Heart right ventricle (tissue), 16 donors: ENCODE results near the gene MRPL12. TPM values are rescaled to one million over a fixed set of nuclear protein-coding genes. Genes with fewer than 3 reads are reported as not detected.

Source experiments
- ATAC-seq, 8 donors: fragments of 200-7000 bp; cut with Tn5 transposase; one replicate each; pipeline ENCODE4 v1.9.1; 2020; ENCODE audit warnings: mild to moderate bottlenecking in 8 of 8, moderate library complexity in 8 of 8, moderate number of reproducible peaks in 1 of 8
- DNase-seq, 2 donors: peaks; one replicate each; pipeline ENCODE4 v3.0.0-alpha.2; 2020
- H3K27ac ChIP-seq, 10 donors: fragments of 200-600 bp; sonication (generic) in 2 of 10; one replicate each; pipeline versions ENCODE4 v1.5.0 to v1.8.0; 2020 to 2022; ENCODE audit warnings: mild to moderate bottlenecking in 3 of 10
- H3K27me3 ChIP-seq, 7 donors: fragments of 200-600 bp; one replicate each; pipeline ENCODE4 v1.8.0; 2021 to 2022; ENCODE audit warnings: mild to moderate bottlenecking in 2 of 7
- H3K36me3 ChIP-seq, 9 donors: fragments of 200-600 bp; sonication (generic) in 1 of 9; one replicate each; pipeline versions ENCODE4 v1.5.0 to v1.8.0; 2020 to 2022; ENCODE audit warnings: mild to moderate bottlenecking in 2 of 9
- H3K4me1 ChIP-seq, 9 donors: fragments of 200-600 bp; sonication (generic) in 1 of 9; one replicate each; pipeline versions ENCODE4 v1.5.0 to v1.8.0; 2020 to 2022; ENCODE audit warnings: mild to moderate bottlenecking in 4 of 9
- H3K4me3 ChIP-seq, 10 donors: fragments of 200-600 bp; sonication (generic) in 2 of 10; one replicate each; pipeline versions ENCODE4 v1.5.0 to v1.8.0; 2020 to 2022; ENCODE audit warnings: mild to moderate bottlenecking in 7 of 10, moderate library complexity in 2 of 10
- H3K9me3 ChIP-seq, 11 donors: fragments of 200-600 bp in 10 of 11; sonication (generic) in 2 of 11; one replicate each; pipeline versions ENCODE4 v1.5.0 to v1.8.0; 2013 to 2022; ENCODE audit warnings: mild to moderate bottlenecking in 2 of 11, control low read depth in 1 of 11, moderate library complexity in 1 of 11
- WGBS, 2 donors: extraction: QIAGEN DNeasy Blood & Tissue Kit; methylation state at CpG; one replicate each; pipeline ENCODE4 v1.1.7; 2013; ENCODE audit warnings: inconsistent platforms in 1 of 2; 5-methylcytosine and 5-hydroxymethylcytosine counted together
- intact Hi-C, 10 donors: fragments of 100-400 bp; cut with DNase I; formaldehyde crosslinking; loops; one replicate each; pipeline versions ENCODE4 v1.11.1 to v1.14.2; 2022
- polyA plus RNA-seq, 2 donors: library from polyadenylated mRNA; stranded (reverse); fragments of 200-250 nt; gene quantifications; one replicate each; pipeline ENCODE4 v1.2.3, GENCODE V29; 2013
- total RNA-seq, 10 donors: library from RNA; stranded (reverse); fragmentation: NEBNext Ultra II Directional in 3 of 10; extraction: Animal tissue kit (Norgen Biotek cat#: 25700) in 3 of 10; gene quantifications; one replicate each; pipeline versions ENCODE4 v1.2.1 to v1.2.4, GENCODE V29; 2021 to 2023
- TF ChIP-seq, protein P1 (sequence below), 9 donors: fragments of 200-600 bp; sonication (generic) in 2 of 9; IDR thresholded peaks; one replicate each; pipeline versions ENCODE4 v1.5.0 to v1.8.0; 2021 to 2022; ENCODE audit warnings: antibody characterized with exemption in 9 of 9, mild to moderate bottlenecking in 5 of 9, moderate library complexity in 1 of 9
- donor health status: Arrhythmogenic right ventricular cardiomyopathy.
- donor health status: ischemic (EF 13 %, LVEDD 7.1; RV severe dilation, severe dysfunction).
- donor health status: healthy with polysubstance abuse.
- donor health status: DM: no; HTN: yes; CAD: no.
- donor health status: DM: no; HTN: no; CAD: no.
- donor health status: ischemic (EF 25% LVEDD 6.9; RV normal size, moderate dysfunction).
- donor health status: ischemic (EF 25% LVEDD 5.7; RV mildly dilated, moderate dysfunction).
- donor health status: healthy.
- donor health status: DM: yes; HTN: yes; CAD: no.
- donor health status: Ischemic cardiomyopathy.
- donor health status: ischemic (EF 35%, LVEDD 5.7; RV mildly dilated, moderate dysfunction).
- donor health status: nonischemic (EF 11% LVEDD 7.7; RV severe dilation, severe dysfunction).
- donor health status: DM: yes; HTN: yes; CAD: no.
- donor health status: PGD.
- donor health status: ischemic (EF 29% LVEDD 5.4; RV normal size, mild dysfunction).
- donor health status: nonischemic (EF 23%, LVEDD 6.1; RV moderate dilation, normal function).

MRPL12 gene
- total and polyA plus RNA-seq, 12 donors = 105 to 533 (median 135) TPM

GRCh38 chr17:81696218-81696941 lies 6.8 kb upstream of the MRPL12 start:
- 91 to 93% methylated on average over 40 of the region's 40 CpGs for WGBS, 2 donors
- DNase-seq = no peak

DNA sequence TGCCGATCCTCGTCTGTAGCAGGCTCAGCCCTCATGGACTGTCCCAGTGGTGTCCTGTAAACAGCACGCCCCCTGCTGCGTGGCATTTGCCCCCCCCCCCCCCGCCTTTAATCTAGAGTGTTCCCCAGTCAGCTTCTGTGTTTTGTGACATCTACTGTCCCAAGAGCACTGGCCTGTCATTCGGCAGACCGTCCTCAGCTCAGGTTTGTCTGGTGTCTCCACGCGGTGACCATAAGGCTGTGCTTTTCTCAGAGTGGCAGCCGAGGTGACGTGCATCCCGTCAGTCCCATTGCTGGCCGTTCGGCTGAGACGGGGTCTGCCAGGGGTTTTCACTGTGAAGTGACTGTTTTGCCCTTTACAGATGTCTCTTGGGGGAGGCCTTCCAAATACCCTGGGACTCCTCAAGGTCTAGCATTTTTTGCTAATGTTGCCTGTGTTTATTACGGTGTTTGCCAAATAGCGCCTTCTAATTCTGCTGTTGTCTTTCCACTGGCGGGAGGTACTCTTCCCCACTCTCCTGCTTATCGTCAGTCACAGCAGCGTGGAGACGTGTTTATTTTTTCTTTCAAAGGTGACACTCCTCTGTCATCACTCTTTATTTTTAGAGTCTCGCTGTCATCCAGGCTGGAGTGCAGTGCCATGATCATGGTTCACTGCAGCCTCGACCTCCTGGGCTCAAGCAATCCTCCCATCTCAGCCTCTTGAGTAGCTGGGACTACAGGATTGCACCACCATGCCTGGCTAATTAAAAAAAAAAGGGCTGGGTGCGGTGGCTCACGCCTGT lies 5.7 kb upstream of the MRPL12 start:
- Histone ChIP-seq H3K4me1 (peaks cover 11 to 42% (median 22%) of the 10 kb centered on the region in 9 donors), H3K9me3 (no peaks in the 10 kb centered on the region), H3K36me3 (peaks cover 5 to 98% (median 54%) of the 10 kb centered on the region in 9 donors), H3K27me3 (no peaks in the 10 kb centered on the region), H3K4me3 (no peak overlapping the region), H3K27ac (peak overlapping the region; percentile 25 to 81 (median 60))
- intact Hi-C loops = no loop called here
- DNase-seq (no peak), ATAC-seq (peak in 7 of 8 donors; percentile 17 to 64 (median 46))
- 51 to 63% methylated on average over 25 of the region's 25 CpGs for WGBS, 2 donors
- TF ChIP-seq, protein P1, sequence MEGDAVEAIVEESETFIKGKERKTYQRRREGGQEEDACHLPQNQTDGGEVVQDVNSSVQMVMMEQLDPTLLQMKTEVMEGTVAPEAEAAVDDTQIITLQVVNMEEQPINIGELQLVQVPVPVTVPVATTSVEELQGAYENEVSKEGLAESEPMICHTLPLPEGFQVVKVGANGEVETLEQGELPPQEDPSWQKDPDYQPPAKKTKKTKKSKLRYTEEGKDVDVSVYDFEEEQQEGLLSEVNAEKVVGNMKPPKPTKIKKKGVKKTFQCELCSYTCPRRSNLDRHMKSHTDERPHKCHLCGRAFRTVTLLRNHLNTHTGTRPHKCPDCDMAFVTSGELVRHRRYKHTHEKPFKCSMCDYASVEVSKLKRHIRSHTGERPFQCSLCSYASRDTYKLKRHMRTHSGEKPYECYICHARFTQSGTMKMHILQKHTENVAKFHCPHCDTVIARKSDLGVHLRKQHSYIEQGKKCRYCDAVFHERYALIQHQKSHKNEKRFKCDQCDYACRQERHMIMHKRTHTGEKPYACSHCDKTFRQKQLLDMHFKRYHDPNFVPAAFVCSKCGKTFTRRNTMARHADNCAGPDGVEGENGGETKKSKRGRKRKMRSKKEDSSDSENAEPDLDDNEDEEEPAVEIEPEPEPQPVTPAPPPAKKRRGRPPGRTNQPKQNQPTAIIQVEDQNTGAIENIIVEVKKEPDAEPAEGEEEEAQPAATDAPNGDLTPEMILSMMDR (IDR thresholded peaks at IDR 0.05) = no peak

More at GRCh38 chr17:81696218-81696941, 6.8 kb upstream of the MRPL12 start:
- Histone ChIP-seq H3K9me3 (no peaks in the 10 kb centered on the region), H3K27ac (peak overlapping the region in 9 of 10 donors; percentile 25 to 81 (median 60)), H3K4me1 (peaks cover 2 to 31% (median 11%) of the 10 kb centered on the region in 9 donors), H3K27me3 (no peaks in the 10 kb centered on the region), H3K4me3 (no peak overlapping the region), H3K36me3 (peaks cover 5 to 100% (median 62%) of the 10 kb centered on the region in 9 donors)
- TF ChIP-seq, protein P1 (IDR thresholded peaks at IDR 0.05) = no peak
- intact Hi-C loops = no loop called here
- ATAC-seq = peak in 3 of 8 donors; percentile 3 to 24 (median 21)

DNA sequence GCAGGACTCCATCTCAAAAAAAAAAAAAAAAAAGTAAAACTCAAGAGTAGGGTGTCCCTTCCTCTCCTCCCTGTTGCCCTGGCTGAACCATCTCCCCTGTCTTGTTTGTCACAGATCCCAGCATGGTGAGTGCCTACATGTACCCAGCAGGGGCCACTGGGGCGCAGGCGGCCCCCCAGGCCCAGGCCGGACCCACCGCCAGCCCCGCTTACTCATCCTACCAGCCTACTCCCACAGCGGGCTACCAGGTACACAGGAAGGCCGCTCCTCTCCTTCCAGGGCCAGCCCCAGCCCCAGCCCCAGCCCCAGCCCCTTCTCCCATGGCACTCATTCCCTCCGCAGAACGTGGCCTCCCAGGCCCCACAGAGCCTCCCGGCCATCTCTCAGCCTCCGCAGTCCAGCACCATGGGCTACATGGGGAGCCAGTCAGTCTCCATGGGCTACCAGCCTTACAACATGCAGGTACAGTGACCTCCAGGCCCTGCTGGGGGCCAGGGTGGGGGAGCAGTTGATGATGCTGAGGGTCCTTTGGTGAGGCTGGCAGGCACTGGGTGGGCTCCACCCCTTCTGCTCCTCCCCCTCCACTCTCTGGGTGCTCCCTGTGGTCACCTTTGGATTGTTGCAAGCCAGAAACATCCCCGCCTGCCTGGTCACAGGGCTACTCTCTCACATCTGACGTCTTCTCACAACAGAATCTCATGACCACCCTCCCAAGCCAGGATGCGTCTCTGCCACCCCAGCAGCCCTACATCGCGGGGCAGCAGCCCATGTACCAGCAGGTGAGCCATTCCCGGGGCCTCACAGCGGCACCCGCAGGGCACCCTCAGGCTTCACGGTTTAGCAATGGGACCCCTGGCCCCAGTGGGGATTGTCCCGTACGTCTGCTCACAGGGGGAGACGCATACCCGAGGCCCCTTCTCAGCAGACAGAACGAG lies 2.5 kb upstream of the MRPL12 start:
- no peaks in the 10 kb centered on the region for H3K9me3 ChIP-seq
- intact Hi-C loops = no loop called here
- no peak overlapping the region for H3K4me3 ChIP-seq
- DNase-seq (no peak), ATAC-seq (no peak)
- TF ChIP-seq, protein P1 (IDR thresholded peaks at IDR 0.05) = no peak
- peaks cover 19 to 58% (median 38%) of the 10 kb centered on the region in 9 donors for H3K4me1 ChIP-seq
- H3K36me3 ChIP-seq = peaks cover 0 to 78% (median 24%) of the 10 kb centered on the region in 9 donors
- H3K27me3 ChIP-seq = no peaks in the 10 kb centered on the region
- no peak overlapping the region for H3K27ac ChIP-seq
- 87% methylated on average over 25 of the region's 25 CpGs for WGBS, 2 donors
